Aortic smooth muscle cell (primary cell): Measurements from ENCODE around the gene PSMB8. TPM values are rescaled to one million over a fixed set of nuclear protein-coding genes. Genes with fewer than 3 reads are reported as not detected.

ENCODE experiments used
- total RNA-seq: library from RNA; depleted of rRNA; stranded (reverse); fragments of >200 nt; gene quantifications from 2 replicates; pipeline ENCODE4 v1.2.3, GENCODE V29; 2014

Gene PSMB8
- total RNA-seq = 65.9 and 83.3 TPM in 2 replicates

DNA sequence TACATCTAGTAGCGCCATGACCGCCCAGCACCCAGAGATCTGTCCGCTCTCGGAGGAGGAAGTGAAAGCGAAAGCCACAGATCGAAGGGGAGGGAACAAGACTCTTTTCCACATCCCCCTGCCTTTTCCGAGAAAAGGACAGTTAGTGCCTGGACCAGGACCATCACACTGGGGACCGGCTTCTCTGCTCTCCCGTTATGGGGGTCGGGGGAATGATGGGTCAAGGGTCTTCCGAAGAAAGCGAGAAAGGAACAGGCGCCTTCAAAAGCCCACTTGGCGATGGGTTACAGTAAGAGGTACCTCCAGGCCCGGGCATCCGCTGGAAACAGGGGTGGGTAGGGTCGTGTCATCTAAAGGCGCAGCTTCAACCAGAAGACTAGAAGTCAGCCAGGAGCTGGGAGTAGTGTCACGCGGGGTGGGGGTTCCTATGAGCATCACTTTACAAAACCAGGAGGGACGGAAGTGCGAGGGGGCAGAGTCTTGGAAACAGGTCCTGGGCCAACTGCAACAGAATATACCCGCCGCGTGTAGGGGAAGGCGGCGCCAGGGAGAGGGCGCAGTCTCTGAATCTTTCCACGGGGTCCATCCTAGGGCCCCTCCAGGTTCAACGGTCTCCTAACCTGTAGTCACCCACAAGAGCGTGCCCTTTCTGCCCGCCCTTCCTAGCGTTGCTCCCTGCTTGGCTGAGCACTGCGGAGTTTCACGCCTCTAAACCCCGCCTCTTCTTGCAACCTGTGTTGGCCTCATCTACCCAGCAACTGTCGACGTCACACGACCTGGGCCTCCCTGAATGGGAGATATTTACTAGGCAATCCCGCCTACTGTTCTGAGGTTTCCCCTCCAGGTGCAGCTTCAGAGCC, at the start of gene PSMB8:
Gene PSMB8 (minus strand): TSS at position 69 of the 860 bp plus-strand sequence. CDS start 51 bp downstream, at position 18.

DNA sequence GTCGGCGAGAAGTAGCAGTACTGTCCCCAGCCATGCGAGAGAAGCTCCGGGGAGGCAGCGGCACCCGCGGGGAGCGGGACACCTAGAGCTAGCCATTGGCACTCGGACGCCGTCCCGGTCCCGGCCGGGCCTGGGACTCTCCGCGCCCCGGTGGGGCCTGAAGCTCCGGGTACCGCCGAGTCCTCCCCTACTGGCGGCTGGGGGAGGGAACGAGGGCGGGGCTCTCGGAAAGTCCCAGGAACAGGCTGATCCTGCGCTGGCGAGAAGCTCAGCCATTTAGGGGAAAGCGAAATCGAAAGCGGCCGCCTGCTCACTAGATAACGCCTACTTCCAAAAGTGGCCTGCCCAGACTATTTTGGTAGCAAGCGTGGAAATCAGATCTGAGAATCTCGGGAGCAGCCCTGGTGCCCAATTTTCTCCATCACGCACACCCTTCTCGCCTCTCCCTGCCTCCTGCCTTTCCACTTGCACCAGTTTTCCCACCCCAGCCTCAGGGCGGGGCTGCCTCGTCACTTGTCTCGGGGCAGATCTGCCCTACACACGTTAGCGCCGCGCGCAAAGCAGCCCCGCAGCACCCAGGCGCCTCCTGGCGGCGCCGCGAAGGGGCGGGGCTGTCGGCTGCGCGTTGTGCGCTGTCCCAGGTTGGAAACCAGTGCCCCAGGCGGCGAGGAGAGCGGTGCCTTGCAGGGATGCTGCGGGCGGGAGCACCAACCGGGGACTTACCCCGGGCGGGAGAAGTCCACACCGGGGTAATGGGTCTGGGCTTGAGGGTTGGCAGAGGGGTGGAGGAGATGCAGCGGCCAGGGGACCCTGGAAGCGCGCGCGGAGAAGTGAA, 9.9 kb upstream of the PSMB8 start, which contains the start of the genes PSMB9 and TAP1:
Gene PSMB9 (plus strand): TSS at position 652 of the 835 bp plus-strand sequence. CDS start 38 bp downstream, at position 690.
Gene TAP1 (minus strand): TSS at position 164 of the 835 bp plus-strand sequence. CDS start 68 bp downstream, at position 96.

DNA sequence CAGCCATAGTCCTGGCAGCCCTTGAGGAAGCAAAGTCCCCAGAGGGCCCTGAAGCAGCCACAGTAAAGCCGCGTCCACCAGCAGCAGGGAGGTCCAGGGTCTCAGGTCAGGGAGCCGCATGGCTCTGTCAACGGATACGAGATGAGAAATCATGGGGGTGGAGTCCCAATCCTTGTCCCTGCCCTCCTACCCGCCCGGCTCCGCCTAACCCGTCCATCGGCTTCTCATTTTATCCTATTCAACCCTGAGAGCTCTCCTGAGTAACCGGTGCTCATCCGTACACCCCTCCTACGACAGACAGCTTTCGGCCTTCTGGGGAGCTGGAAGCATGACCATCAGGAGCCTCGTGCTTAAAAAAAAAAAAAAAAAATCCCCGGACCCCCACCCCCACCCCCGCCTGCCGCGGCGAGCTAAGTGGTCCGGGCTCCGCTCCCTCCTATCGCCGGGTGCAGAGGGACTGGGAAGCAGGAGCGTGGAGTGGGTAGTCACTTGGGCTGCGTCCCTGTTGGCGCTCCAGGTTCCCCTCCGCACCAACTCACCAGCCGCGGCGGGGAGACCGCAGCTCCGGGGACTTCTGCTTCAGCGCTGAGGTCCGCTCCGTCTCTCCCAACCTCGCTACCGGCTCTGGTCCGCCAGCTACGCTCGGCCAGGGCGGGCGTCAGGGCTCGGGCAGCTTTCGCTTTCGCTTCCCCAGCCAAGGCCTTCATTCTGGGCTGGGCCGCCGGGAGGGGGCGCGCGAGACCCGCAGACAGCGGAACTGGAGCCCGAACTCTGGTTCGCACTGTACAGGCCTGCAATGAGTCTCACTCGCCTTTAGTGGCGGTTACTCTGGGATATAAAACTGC, 5.5 kb downstream of the PSMB8 start, which contains the start of gene TAP2:
Gene TAP2 (minus strand): TSS at position 626 of the 845 bp plus-strand sequence. CDS start 506 bp downstream, at position 120.

DNA sequence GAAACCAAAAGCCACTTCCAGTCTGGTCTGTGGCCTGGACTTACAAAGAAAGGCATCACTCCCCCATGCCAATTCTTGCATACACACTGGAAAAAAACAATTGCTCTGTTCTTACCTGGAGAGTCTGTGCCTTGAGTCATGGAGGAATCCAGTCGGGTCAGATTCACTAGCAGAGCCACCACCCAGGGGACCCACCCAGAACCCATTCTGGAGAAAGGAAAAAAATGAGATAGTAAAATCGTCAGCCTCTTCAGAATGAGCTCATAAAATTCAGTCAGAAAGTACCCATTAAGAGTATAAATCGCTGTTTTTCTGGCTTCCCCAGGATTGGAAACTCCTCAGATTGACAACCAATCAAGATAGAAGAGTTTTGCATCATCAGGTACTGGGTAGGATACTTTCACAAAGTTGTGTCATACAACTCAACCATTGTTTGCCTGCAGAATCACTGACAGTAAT, 27.1 kb downstream of the PSMB8 start, which contains the start of gene HLA-DOB:
Gene HLA-DOB (minus strand): TSS at position 257 of the 459 bp plus-strand sequence. CDS start 51 bp downstream, at position 206.

Other genes starting within 250 kb of the PSMB8 start
- gene HLA-DQA1, start 206.6 kb downstream of the PSMB8 start, total RNA-seq = 0.40 TPM in 1 of 2 replicates, not detected in the other
- gene HLA-DQB1, start 177.4 kb downstream of the PSMB8 start, total RNA-seq = not detected in 2 replicates
- not detected in 2 replicates for gene HLA-DQA2, start 102.7 kb downstream of the PSMB8 start, total RNA-seq
- not detected in 2 replicates for gene HLA-DQB2, start 80.5 kb downstream of the PSMB8 start, total RNA-seq
- gene HLA-DOB, start 27.0 kb downstream of the PSMB8 start, total RNA-seq = 0.13 TPM in 1 of 2 replicates, not detected in the other
- gene TAP2, start 5.3 kb downstream of the PSMB8 start, total RNA-seq = 21.3 and 21.8 TPM in 2 replicates
- 35.9 and 41.0 TPM in 2 replicates for gene TAP1, start 9.7 kb upstream of the PSMB8 start, total RNA-seq
- 18.5 and 23.4 TPM in 2 replicates for gene PSMB9, start 10.1 kb upstream of the PSMB8 start, total RNA-seq
- 0.13 TPM in 1 of 2 replicates, not detected in the other for gene HLA-DMB, start 97.0 kb upstream of the PSMB8 start, total RNA-seq
- gene HLA-DMA, start 109.0 kb upstream of the PSMB8 start, total RNA-seq = 0.79 and 1.8 TPM in 2 replicates
- gene BRD2, start 124.5 kb upstream of the PSMB8 start, total RNA-seq = 71.5 and 87.9 TPM in 2 replicates
- not detected in 2 replicates for gene HLA-DOA, start 165.5 kb upstream of the PSMB8 start, total RNA-seq
- gene HLA-DPA1, start 229.6 kb upstream of the PSMB8 start, total RNA-seq = 2.0 and 2.8 TPM in 2 replicates
- gene HLA-DPB1, start 231.9 kb upstream of the PSMB8 start, total RNA-seq = 14.3 and 20.3 TPM in 2 replicates